ENCODE results near the gene BNC2. TPM values are rescaled to one million over a fixed set of nuclear protein-coding genes. Genes with fewer than 3 reads are reported as not detected.

BNC2 gene
- total RNA-seq, 1 experiment from 2014 or later = 11.7 TPM

DNA sequence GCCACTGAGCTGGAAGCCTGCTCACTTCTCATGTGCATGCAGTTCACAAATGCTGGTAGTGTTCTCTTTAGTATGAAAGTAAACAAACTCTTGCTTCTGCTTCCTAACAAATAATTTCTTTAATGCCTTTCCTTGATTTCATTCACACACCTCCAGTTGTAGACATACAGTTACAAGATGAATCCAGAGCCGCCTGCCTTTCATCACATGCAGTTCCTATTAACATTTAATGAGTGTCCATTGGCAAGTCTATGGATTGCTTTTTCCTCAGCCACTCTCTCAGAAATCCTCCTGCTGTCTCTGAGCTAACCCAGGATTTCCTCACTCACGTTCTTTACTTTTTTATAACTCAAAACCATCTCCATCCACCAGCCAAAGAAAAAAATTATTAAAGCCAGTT is 408.6 kb downstream of the BNC2 start:
- BruUV-seq (replicated peaks) = no TSS peak
- Histone ChIP-seq H3K79me2 (ENCODE audit: low read length) (no peaks in the 10 kb centered on the region; the same call in 1 of the 2 replicates), H3K9me3 (ENCODE audit: low read length) (no peaks in the 10 kb centered on the region), H3K4me1 (ENCODE audit: insufficient read depth, low read length) (peaks cover 10% of the 10 kb centered on the region), H3K27me3 (ENCODE audit: low read length) (no peaks in the 10 kb centered on the region), H3K9ac (ENCODE audit: low read length) (no peak overlapping the region), H4K20me1 (ENCODE audit: low read length) (no peaks in the 10 kb centered on the region), H3K9me2 (replicated peaks; ENCODE audit: low read length) (no peaks in the 10 kb centered on the region), H2AFZ (ENCODE audit: low read length) (no peak overlapping the region), H3K4me2 (ENCODE audit: low read length) (no peak overlapping the region), H3K27ac (ENCODE audit: low read length) (no peak overlapping the region), H3K4me3 (ENCODE audit: low read length) (no peak overlapping the region), H3F3A (ENCODE audit: low read length, unreplicated experiment) (no peaks in the 10 kb centered on the region), H3K36me3 (ENCODE audit: low read depth, low read length) (no peaks in the 10 kb centered on the region)
- ATAC-seq = no peak
- intact Hi-C loops (cut with micrococcal nuclease) = no loop called here
- no peak for DNase-seq
- TF ChIP-seq, protein P1, sequence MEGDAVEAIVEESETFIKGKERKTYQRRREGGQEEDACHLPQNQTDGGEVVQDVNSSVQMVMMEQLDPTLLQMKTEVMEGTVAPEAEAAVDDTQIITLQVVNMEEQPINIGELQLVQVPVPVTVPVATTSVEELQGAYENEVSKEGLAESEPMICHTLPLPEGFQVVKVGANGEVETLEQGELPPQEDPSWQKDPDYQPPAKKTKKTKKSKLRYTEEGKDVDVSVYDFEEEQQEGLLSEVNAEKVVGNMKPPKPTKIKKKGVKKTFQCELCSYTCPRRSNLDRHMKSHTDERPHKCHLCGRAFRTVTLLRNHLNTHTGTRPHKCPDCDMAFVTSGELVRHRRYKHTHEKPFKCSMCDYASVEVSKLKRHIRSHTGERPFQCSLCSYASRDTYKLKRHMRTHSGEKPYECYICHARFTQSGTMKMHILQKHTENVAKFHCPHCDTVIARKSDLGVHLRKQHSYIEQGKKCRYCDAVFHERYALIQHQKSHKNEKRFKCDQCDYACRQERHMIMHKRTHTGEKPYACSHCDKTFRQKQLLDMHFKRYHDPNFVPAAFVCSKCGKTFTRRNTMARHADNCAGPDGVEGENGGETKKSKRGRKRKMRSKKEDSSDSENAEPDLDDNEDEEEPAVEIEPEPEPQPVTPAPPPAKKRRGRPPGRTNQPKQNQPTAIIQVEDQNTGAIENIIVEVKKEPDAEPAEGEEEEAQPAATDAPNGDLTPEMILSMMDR (conservative IDR thresholded peaks at IDR 0.05; ENCODE audit: low read depth, low read length) = no peak
- TF ChIP-seq EZH2phosphoT487 (IDR thresholded peaks at IDR 0.05; ENCODE audit: borderline replicate concordance, low read length) = no peak
- ChIA-PET POLR2A (ENCODE audit: unreplicated experiment) (no interaction called here), CTCF (no interaction called here)

DNA sequence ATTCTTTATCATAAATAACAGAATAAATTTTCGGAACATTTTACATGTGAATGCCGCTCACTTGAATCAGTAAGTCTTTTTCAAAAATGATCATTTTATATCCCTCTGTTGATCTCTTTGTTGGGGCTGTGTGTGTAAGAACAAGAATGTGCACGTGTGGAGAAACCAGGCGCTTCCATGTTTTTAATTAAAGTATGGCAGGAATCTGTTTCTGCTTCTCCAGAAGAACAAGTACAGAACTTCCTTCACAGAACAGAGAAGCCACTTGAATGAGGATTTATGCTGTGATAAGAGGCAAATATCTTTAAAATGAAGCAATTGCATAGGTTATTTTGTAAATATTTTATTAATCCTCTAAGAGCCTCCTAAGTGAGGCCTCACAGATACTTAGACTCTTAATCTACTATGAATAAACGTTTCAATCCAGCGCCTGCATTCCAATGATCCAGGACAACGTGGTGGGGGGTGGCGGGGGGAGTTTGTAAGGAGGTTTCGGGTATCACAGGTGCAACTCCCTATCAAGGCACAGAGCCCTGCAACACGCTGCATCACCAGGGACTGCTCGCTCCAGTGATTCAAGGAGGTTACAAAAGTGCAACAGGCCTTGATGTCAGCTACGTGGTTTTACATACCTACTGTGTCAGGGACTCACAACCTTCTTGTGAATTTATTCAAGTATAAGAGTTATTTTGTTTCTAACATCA is 409.2 kb downstream of the BNC2 start:
- ChIA-PET CTCF (no interaction called here), POLR2A (ENCODE audit: unreplicated experiment) (no interaction called here)
- no peak overlapping the region for H3K27ac ChIP-seq (ENCODE audit: low read length)
- intact Hi-C loops (cut with micrococcal nuclease) = no loop called here
- no peaks in the 10 kb centered on the region for H3K9me2 ChIP-seq (replicated peaks; ENCODE audit: low read length)
- TF ChIP-seq EZH2phosphoT487 (IDR thresholded peaks at IDR 0.05; ENCODE audit: borderline replicate concordance, low read length) = no peak
- TF ChIP-seq EZH2 (IDR thresholded peaks at IDR 0.05; ENCODE audit: low read length, unreplicated experiment) = no peak
- H3K9ac ChIP-seq (ENCODE audit: low read length) = no peak overlapping the region
- H4K20me1 ChIP-seq (ENCODE audit: low read length) = no peaks in the 10 kb centered on the region
- no peak for ATAC-seq
- no peak overlapping the region for H2AFZ ChIP-seq (ENCODE audit: low read length)
- BruUV-seq (replicated peaks) = no TSS peak
- DNase-seq = no peak
- no peak overlapping the region for H3K4me2 ChIP-seq (ENCODE audit: low read length)
- H3K4me3 ChIP-seq (ENCODE audit: low read length) = no peak overlapping the region
- H3K9me3 ChIP-seq (ENCODE audit: low read length) = no peaks in the 10 kb centered on the region
- peaks cover 10% of the 10 kb centered on the region for H3K4me1 ChIP-seq (ENCODE audit: insufficient read depth, low read length)
- no peaks in the 10 kb centered on the region for H3K27me3 ChIP-seq (ENCODE audit: low read length)
- no peaks in the 10 kb centered on the region for H3K36me3 ChIP-seq (ENCODE audit: low read depth, low read length)
- H3F3A ChIP-seq (ENCODE audit: low read length, unreplicated experiment) = no peaks in the 10 kb centered on the region
- no peaks in the 10 kb centered on the region; the same call in 1 of the 2 replicates for H3K79me2 ChIP-seq (ENCODE audit: low read length)

DNA sequence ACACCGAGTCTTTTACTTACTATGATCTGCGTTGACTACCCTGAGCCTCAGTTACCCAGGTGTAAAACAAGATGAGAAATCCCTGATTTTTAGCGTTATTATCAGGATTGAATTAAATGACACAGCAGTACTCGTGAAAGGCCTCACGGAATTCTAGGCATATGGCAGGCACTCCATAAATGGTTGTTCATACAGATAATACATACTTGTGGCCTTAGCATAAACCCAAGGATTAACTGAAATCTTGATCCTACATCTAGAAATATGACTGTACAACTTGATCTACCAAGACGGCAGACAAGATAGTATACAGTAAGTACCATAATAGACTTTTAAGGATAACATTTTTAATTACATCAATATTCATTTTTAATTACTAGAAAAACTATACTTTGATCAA is 409.8 kb downstream of the BNC2 start:
- no peaks in the 10 kb centered on the region for H3K27me3 ChIP-seq (ENCODE audit: low read length)
- POLR2A ChIA-PET (ENCODE audit: unreplicated experiment) = no interaction called here
- ATAC-seq (no peak), DNase-seq (no peak)
- H3F3A ChIP-seq (ENCODE audit: low read length, unreplicated experiment) = no peaks in the 10 kb centered on the region
- no peak overlapping the region for H2AFZ ChIP-seq (ENCODE audit: low read length)
- no TSS peak for BruUV-seq (replicated peaks)
- no peaks in the 10 kb centered on the region for H3K36me3 ChIP-seq (ENCODE audit: low read depth, low read length)
- no peaks in the 10 kb centered on the region; the same call in 1 of the 2 replicates for H3K79me2 ChIP-seq (ENCODE audit: low read length)
- CTCF ChIA-PET = no interaction called here
- no peaks in the 10 kb centered on the region for H3K9me3 ChIP-seq (ENCODE audit: low read length)
- H3K4me2 ChIP-seq (ENCODE audit: low read length) = no peak overlapping the region
- H3K9me2 ChIP-seq (replicated peaks; ENCODE audit: low read length) = no peaks in the 10 kb centered on the region
- peaks cover 10% of the 10 kb centered on the region for H3K4me1 ChIP-seq (ENCODE audit: insufficient read depth, low read length)
- H3K9ac ChIP-seq (ENCODE audit: low read length) = no peak overlapping the region
- TF ChIP-seq, protein P1 (conservative IDR thresholded peaks at IDR 0.05; ENCODE audit: low read depth, low read length) = no peak
- no peak for TF ChIP-seq EZH2 (IDR thresholded peaks at IDR 0.05; ENCODE audit: low read length, unreplicated experiment)
- no peak for TF ChIP-seq EZH2phosphoT487 (IDR thresholded peaks at IDR 0.05; ENCODE audit: borderline replicate concordance, low read length)
- no peak overlapping the region for H3K27ac ChIP-seq (ENCODE audit: low read length)
- no peaks in the 10 kb centered on the region for H4K20me1 ChIP-seq (ENCODE audit: low read length)
- H3K4me3 ChIP-seq (ENCODE audit: low read length) = no peak overlapping the region
- intact Hi-C loops (cut with micrococcal nuclease) = no loop called here
